ENCODE measurements around the gene SPAG9. TPM values are rescaled to one million over a fixed set of nuclear protein-coding genes. Genes with fewer than 3 reads are reported as not detected.

SPAG9 gene
- total and polyA plus RNA-seq, 12 donors: 20.7 to 65.8 (median 51.6) TPM

DNA sequence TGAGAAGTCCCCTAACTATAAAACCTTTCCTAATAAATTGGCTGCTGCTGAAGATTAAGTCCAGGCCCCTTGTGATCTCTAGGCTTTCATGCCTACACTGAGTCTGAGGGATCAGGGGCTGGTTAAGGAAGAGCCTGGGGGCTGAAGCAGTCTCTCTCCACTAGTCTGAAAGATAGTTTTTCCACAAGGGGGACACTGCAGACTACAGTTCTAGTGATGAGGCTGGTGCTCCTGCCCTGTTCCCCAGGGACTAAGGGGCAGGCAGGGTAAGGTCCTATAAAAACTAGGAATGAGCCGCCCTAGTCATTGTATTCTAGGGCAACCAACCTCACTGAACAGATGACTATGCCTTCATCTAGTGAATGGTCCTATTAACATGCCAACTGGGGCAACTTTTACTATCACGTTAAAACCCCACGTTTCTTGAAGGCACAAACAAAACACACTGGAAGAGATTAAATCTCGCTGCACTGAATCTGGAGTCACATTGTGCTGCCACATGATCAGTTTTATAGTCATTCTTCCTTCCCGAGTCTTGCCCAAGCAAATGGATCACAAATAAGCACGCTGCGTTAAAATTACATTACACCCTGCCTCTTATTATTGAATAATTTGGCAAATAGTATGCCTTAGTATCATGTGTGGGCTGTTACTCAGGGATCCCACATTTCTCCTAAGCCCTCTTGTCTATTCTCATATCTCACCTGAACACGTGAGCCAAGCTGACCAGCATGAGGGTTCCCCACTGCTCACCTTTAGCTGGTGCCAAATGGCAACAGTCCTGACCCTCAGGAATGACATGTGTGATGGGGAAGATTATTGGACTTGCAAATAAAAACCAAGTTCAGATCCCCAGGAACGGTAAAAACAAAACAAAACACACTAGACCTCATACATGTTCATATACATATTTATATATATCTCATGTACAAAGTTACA is 159.1 kb downstream of the SPAG9 start:
- Histone ChIP-seq H3K27ac (no peak overlapping the region), H3K36me3 (peaks cover 0 to 82% (median 17%) of the 10 kb centered on the region in 9 donors), H3K9me3 (no peaks in the 10 kb centered on the region), H3K4me3 (no peak overlapping the region), H3K4me1 (peaks cover 0 to 6% (median 2%) of the 10 kb centered on the region in 9 donors), H3K27me3 (no peaks in the 10 kb centered on the region)
- intact Hi-C loops (cut with DNase I): no loop called here
- 90 to 92% methylated on average over 9 of the region's 9 CpGs for WGBS, 2 donors
- TF ChIP-seq, protein P1, sequence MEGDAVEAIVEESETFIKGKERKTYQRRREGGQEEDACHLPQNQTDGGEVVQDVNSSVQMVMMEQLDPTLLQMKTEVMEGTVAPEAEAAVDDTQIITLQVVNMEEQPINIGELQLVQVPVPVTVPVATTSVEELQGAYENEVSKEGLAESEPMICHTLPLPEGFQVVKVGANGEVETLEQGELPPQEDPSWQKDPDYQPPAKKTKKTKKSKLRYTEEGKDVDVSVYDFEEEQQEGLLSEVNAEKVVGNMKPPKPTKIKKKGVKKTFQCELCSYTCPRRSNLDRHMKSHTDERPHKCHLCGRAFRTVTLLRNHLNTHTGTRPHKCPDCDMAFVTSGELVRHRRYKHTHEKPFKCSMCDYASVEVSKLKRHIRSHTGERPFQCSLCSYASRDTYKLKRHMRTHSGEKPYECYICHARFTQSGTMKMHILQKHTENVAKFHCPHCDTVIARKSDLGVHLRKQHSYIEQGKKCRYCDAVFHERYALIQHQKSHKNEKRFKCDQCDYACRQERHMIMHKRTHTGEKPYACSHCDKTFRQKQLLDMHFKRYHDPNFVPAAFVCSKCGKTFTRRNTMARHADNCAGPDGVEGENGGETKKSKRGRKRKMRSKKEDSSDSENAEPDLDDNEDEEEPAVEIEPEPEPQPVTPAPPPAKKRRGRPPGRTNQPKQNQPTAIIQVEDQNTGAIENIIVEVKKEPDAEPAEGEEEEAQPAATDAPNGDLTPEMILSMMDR (IDR thresholded peaks at IDR 0.05): no peak
- ATAC-seq: no peak
- DNase-seq: no peak

DNA sequence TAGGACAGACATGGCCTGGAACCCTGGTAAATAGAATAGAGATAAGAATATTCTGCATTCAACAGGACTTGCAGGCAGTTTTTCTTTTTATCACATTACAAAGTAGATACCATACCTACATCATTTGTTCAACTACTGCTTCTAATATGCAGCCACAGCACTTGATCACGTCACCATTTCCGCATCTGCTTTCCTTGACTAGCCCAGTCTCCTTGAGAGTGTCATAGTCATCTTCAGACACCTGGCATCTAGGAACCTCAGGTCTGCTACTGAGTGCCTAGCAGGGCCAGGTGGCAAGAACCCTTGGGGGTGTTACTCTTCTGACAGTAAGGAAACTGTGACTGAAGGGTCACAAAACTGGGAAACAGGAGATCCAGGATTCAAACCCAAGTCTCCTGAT is 161.3 kb downstream of the SPAG9 start:
- Histone ChIP-seq H3K27me3 (no peaks in the 10 kb centered on the region), H3K9me3 (no peaks in the 10 kb centered on the region), H3K27ac (no peak overlapping the region), H3K4me3 (no peak overlapping the region), H3K36me3 (peaks cover 0 to 60% (median 4%) of the 10 kb centered on the region in 9 donors), H3K4me1 (peaks cover 3 to 28% (median 23%) of the 10 kb centered on the region in 9 donors)
- TF ChIP-seq, protein P1 (IDR thresholded peaks at IDR 0.05): no peak
- ATAC-seq: no peak
- WGBS, 2 donors: 96 to 100% methylated on average over 2 of the region's 2 CpGs
- DNase-seq: no peak
- intact Hi-C loops (cut with DNase I): loop anchor here in 9 of 10 donors (5.0 to 10.0 kb wide), 7 partner anchors 107 to 1615 kb away; partner anchors contain the start of gene SPATA20 (in 5 of the 9)

DNA sequence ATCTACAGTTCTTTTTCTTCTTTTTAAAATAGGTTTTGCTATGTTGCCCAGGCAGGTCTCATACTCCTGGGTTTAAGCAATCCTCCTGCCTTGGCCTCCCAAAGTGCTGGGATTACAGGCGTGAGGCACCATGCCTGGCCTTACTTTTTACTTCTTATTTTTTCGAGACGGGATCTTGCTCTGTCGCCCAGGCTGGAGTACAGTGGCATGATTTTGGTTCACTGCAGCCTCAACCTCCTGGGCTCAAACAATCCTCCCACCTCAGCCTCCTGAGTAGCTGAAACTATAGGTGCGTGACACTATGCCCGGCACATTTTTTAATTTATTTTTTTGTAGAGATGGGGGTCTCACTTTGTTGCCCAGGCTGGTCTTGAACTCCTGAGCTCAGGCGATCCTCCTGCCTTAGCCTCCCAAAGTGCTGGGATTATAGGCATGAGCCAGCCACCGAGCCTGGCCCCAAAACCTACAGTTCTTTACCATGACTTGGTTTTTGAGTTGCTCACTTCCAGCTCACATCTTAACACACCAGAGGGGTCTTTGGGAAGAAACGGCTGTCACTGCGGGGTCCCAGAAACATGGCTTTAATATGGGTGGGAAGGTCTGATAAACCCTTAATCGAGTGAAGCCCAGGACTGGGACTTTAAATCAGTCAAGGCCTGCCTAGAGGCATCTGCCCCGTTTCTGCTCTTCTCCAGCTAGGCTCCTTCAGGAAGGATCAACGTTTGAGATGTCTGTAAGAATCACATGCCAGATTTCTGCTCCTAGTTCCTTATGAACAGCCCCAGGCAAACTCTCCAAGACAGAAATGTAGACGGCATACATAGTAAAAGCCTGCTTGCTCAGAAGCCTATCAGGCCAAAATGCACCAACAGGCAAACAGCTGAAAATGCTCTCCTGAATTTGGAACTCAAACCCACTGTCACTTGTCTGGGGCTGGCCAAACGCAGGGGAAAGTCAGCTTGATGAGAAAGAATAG is 162.8 kb downstream of the SPAG9 start:
- intact Hi-C loops (cut with DNase I): loop anchor here in 9 of 10 donors (2.0 to 10.0 kb wide), 9 partner anchors 105 to 1613 kb away; partner anchors contain the start of gene SPATA20 (in 5 of the 9)
- Histone ChIP-seq H3K36me3 (peaks cover 0 to 46% (median 0%) of the 10 kb centered on the region in 9 donors), H3K9me3 (no peaks in the 10 kb centered on the region), H3K27ac (peak overlapping the region in 1 of 10 donors; percentile 8), H3K4me3 (no peak overlapping the region), H3K4me1 (peaks cover 3 to 38% (median 31%) of the 10 kb centered on the region in 9 donors), H3K27me3 (no peaks in the 10 kb centered on the region)
- DNase-seq (no peak), ATAC-seq (no peak)
- TF ChIP-seq, protein P1 (IDR thresholded peaks at IDR 0.05): no peak
- 85 to 86% methylated on average over 15 of the region's 15 CpGs for WGBS, 2 donors
